SJCRH30 (cell line): ENCODE results near the gene NPIPB9. TPM values are rescaled to one million over a fixed set of nuclear protein-coding genes. Genes with fewer than 3 reads are reported as not detected.
A peak's percentile ranks its signal among the peaks of the same experiment; 100 is the strongest.
"Not testable (repeated sequence)": the region's sequence is repeated elsewhere in the genome, so short reads cannot be mapped to it uniquely, and the experiment has no call there.

Experiments
- DNase-seq, 2 experiments: peaks; one replicate each; pipeline ENCODE4 v3.0.0-alpha.2; 2015 to 2020
- H3K27ac ChIP-seq: fragments of 250-450 bp; sonication (Bioruptor Pico); 2 replicates; pipeline ENCODE4 v1.5.1; 2020; ENCODE audit warnings: mild to moderate bottlenecking, moderate library complexity
- H3K27me3 ChIP-seq: fragments of 250-450 bp; sonication (Bioruptor Pico); 2 replicates; pipeline ENCODE4 v1.5.1; 2020; ENCODE audit warnings: mild to moderate bottlenecking, moderate library complexity
- H3K36me3 ChIP-seq: fragments of 250-450 bp; sonication (Bioruptor Pico); 2 replicates; pipeline ENCODE4 v1.5.1; 2020; ENCODE audit warnings: mild to moderate bottlenecking, moderate library complexity
- H3K4me1 ChIP-seq: fragments of 250-450 bp; sonication (Bioruptor Pico); 2 replicates; pipeline ENCODE4 v1.5.1; 2020; ENCODE audit warnings: mild to moderate bottlenecking, moderate library complexity
- H3K4me3 ChIP-seq: fragments of 250-450 bp; sonication (Bioruptor Pico); 2 replicates; pipeline ENCODE4 v1.5.1; 2020; ENCODE audit warnings: mild to moderate bottlenecking, moderate library complexity
- H3K9me3 ChIP-seq: fragments of 250-450 bp; sonication (Bioruptor Pico); replicated peaks from 2 replicates; pipeline ENCODE4 v1.5.1; 2020; ENCODE audit warnings: mild to moderate bottlenecking, moderate library complexity
- total RNA-seq: library from RNA; depleted of rRNA; stranded (reverse); fragments of >200 nt; shearing (Covaris generic); gene quantifications from 2 replicates; pipeline ENCODE4 v1.2.3, GENCODE V29; 2014; rRNA removed

Gene NPIPB9
- total RNA-seq: 1.1 TPM in 1 of 2 replicates, not detected in the other

DNA sequence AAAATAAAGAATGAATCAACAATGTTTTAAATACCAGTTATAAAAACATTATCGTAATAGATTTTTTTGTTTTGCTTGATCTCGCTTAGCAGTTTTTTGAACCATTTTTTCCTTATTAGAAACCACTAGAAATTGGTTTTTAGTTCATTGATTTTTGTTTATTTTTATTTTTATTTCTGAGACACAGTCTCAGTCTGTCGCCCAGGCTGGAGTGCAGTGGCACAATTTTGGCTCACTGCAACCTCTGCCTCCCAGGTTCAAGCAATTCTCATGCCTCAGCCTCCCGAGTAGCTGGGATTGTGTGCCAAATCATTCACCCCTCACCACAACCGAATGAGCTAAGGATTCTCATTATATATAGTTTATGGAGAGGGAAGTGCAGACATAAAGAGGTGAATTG, at the start of gene NPIPB9:
Gene NPIPB9 (plus strand): TSS at position 301 of the 400 bp plus-strand sequence.
- H3K27ac ChIP-seq, H3K4me3 ChIP-seq, H3K36me3 ChIP-seq, H3K27me3 ChIP-seq, DNase-seq, H3K4me1 ChIP-seq, H3K9me3 ChIP-seq: not testable (repeated sequence)

DNA sequence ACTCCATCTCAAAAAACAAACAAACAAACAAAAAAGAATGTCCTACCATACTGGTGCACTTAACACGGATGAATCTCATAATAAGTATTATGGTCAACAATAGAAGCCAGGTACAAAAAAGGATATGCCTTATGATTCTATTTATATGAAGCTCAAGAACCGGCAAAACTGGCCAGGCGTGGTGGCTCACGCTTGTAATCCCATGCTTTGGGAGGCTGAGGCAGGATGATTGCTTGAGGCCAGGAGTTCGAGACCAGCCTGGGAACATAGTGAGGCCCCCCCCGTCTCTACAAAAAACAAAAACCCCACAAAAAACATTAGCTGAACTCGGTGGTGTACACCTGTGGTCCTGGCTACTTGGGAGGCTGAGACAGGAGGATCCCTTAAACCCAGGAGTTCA, 47.3 kb upstream of the NPIPB9 start:
- not testable (repeated sequence) for H3K4me3 ChIP-seq, DNase-seq, H3K9me3 ChIP-seq

DNA sequence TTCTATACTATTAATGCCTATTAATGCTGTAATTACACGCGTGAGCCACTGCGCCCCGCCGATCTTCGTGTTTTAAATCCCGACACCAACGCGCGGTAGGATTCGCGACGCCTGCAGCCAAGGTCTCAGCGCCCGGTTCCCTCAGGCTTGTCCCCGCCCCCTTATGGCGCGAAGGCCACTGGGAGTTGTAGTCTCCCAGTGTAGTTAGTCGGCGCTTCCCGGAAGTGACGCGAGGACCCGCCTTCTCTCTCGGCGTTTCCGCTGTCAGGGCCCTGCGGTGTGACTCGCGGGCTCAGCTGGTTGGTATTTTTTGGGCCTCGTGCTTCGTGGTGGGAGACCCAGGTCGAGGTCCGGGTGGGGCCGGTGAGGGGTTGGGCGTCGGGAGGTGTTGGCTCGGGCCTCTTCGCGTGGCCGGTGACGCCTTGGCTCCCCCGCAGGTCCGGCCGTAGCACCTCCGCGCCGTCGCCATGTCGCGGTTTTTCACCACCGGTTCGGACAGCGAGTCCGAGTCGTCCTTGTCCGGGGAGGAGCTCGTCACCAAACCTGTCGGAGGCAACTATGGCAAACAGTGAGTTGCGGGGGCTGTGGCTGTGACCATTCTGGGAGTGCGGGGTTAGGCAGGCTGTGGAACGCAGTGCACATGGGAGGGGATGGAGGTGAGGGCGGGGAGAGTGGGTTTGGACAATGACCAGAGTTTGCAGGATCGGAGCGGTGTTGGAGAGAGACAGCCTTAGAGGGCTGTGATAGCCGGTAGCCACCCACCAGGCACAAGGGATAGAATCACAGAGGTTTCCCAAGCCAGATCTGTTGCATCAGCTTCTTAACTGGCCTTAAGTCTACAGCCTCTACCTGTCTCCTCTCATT, 40.1 kb upstream of the NPIPB9 start, which contains the start of gene EIF3C:
Gene EIF3C (plus strand): TSS at position 245 of the 864 bp plus-strand sequence. CDS start 223 bp downstream, at position 468.
- not testable (repeated sequence) for H3K4me1 ChIP-seq, H3K27ac ChIP-seq, H3K27me3 ChIP-seq, DNase-seq, H3K9me3 ChIP-seq, H3K4me3 ChIP-seq, H3K36me3 ChIP-seq

More for the DNA sequence above, 47.3 kb upstream of the NPIPB9 start:
- not testable (repeated sequence) for H3K4me1 ChIP-seq, H3K27me3 ChIP-seq, H3K27ac ChIP-seq, H3K36me3 ChIP-seq

DNA sequence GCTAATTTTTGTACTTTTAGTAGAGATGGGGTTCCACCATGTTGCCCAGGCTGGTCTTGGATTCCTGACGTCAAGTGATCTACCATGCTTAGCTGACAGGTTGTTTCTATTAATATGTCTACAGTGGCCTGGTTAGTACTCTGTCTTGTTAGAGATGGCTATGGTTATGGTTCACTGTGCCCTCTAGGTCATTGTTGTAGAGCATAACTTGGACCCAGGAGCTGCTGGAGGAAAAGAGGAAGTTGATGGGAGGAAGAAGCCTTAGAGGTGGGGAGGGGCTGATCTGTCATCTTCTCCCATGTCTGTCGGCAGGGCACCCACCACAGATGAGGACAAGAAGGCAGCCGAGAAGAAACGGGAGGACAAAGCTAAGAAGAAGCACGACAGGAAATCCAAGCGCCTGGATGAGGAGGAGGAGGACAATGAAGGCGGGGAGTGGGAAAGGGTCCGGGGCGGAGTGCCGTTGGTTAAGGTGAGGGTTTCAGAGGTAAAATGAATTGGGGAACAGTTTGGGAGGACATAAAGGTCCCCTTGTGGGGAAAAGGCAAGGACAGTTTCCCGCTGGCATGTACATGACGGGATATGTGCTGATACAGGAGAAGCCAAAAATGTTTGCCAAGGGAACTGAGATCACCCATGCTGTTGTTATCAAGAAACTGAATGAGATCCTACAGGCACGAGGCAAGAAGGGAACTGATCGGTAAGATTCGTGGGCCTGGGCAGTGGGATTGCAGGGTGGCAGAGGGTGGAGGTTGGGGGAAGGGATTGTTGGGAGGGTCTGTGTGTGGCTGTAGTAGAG, 28.5 kb upstream of the NPIPB9 start:
- DNase-seq, H3K9me3 ChIP-seq, H3K27me3 ChIP-seq, H3K27ac ChIP-seq, H3K4me3 ChIP-seq, H3K36me3 ChIP-seq, H3K4me1 ChIP-seq: not testable (repeated sequence)

DNA sequence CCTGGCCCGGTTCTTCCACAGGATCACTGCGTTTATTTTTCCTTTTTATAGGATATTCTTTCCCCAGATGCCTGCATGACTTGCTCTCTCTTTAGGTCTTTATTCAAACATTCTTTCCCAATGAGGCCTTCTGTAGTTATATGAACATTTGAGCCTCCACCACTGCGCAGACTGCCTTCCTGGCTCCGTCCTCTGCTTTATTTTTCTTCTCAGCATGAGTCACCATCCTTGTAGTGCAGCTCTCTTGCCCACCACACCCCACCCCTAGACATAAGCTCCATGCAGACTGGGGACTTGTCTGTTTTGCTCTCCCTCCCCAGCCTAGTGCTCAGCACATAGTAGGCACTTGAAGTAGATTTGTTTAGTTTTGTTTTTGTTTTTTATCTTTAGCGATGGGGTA, 20.3 kb upstream of the NPIPB9 start:
- DNase-seq, H3K9me3 ChIP-seq, H3K27me3 ChIP-seq, H3K4me1 ChIP-seq, H3K27ac ChIP-seq, H3K36me3 ChIP-seq, H3K4me3 ChIP-seq: not testable (repeated sequence)

DNA sequence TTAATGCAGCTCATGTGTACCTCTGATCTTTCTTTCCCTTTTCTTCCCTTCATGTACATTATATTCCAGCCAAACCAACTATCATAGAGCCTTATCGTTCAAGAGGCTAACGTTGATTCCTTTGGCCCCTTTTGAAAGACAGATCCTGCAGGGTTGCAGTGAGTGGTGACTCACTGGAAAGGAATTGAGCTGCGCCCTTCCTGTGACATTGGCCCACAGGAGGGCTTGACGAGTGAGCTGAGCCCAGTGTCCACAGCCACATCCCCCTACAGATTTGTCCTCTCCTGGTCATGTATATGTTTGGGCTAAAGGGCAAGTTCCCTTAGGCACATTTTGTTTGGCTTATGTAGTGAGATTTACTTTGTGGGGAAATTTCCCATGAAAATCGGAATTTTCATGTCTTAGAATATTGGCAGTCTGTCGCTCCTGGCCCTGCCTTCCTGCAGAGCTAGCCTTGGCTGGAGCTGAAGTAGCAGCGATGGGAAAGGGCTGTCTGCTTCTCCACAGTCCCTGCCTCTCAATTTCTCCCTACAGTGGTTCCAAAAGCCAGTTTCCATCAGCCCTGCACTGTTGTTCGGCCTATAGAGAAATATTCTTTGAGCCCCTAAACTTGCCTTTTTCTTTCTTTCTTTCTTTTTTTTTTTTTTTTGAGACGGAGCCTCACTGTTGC, 19.0 kb upstream of the NPIPB9 start:
- not testable (repeated sequence) for H3K9me3 ChIP-seq, H3K27ac ChIP-seq, H3K4me1 ChIP-seq, H3K36me3 ChIP-seq, DNase-seq, H3K4me3 ChIP-seq, H3K27me3 ChIP-seq

GRCh38 chr16:28739787-28740186, 11.8 kb upstream of the NPIPB9 start:
- not testable (repeated sequence) for H3K4me3 ChIP-seq, H3K4me1 ChIP-seq, H3K27me3 ChIP-seq, DNase-seq, H3K27ac ChIP-seq, H3K36me3 ChIP-seq, H3K9me3 ChIP-seq

DNA sequence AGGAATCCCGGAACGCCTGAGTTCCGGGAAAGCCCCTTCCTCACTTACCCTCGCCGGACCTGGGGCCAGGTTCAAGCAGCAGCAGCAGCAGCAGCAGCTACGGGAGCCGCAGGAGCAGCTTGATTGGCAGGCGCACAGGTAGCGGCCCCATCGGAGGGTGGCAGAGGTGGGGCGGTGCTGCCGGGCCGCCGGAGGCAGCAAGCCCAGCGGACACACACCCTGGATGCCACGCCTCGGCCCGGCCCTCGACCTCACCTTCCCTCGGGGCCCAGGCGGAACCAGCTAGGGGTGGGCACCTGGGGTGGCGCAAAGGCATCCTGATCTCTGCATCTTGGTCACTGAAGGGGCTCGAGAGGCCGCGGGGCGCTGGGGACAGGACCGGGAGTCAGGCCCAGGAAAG, 11.0 kb upstream of the NPIPB9 start:
- H3K27me3 ChIP-seq, H3K27ac ChIP-seq, H3K9me3 ChIP-seq, H3K4me3 ChIP-seq, H3K36me3 ChIP-seq, DNase-seq, H3K4me1 ChIP-seq: not testable (repeated sequence)

GRCh38 chr16:28741295-28741694, 10.3 kb upstream of the NPIPB9 start:
- not testable (repeated sequence) for DNase-seq, H3K4me1 ChIP-seq, H3K4me3 ChIP-seq, H3K9me3 ChIP-seq, H3K36me3 ChIP-seq, H3K27ac ChIP-seq, H3K27me3 ChIP-seq

GRCh38 chr16:28746618-28747350, 4.8 kb upstream of the NPIPB9 start:
- not testable (repeated sequence) for H3K4me1 ChIP-seq, H3K4me3 ChIP-seq, H3K27me3 ChIP-seq, H3K27ac ChIP-seq, H3K9me3 ChIP-seq, DNase-seq, H3K36me3 ChIP-seq

GRCh38 chr16:28749997-28750465, 1.6 kb upstream of the NPIPB9 start:
- H3K36me3 ChIP-seq, H3K9me3 ChIP-seq, H3K4me1 ChIP-seq, H3K27me3 ChIP-seq, H3K27ac ChIP-seq, H3K4me3 ChIP-seq: not testable (repeated sequence)
- peak in 1 of 2 experiments; percentile 20 for DNase-seq

DNA sequence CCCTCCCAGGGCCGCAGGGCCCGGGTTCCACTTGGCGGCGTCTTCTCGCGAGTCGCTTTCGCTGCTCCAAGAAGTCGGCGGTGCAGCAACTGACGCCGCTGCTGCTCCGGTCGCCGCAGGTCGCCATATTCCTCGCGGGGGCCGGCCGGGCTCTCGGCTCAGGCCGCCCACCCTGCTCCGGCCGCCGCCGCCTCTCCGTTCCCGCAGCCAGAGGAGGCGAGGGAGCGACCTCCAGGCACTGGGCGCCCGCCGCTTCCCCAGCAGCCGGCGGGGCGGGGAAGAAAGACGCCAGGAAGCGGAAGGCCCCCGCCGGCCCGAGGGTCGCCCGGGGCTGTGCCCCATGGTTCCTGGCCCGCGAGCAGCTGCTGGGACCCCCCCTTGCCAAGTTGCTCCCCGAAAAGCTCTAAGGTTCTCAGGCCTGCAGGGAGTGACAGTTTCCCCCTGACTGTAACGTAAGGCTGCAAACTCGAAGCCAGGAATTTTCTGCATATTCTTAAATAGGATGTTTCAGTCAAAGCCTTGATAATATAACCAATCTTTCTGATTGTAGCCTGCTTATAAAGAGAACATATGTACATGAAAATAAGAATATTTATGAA, 1.0 kb upstream of the NPIPB9 start:
- H3K27ac ChIP-seq, H3K4me3 ChIP-seq, H3K27me3 ChIP-seq, H3K4me1 ChIP-seq, H3K9me3 ChIP-seq, H3K36me3 ChIP-seq, DNase-seq: not testable (repeated sequence)

DNA sequence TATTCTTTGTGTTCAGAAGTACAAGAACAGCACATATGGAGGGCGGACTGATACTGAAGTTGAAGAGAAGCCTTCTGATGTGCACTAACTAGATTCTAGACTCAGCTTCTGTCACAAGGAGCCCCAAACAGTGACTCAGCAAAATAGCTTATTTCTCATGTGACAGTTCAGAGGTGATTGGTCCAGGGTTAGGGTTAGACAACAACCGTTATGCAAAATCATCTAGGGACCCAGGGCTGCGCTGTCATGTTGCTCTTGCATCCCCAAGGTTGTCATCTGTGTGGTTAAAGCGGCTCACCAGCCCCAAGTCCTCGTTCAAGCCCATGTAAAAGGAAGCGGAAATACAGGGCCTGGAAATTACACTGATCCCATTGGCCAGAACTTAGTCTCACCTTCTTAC, 30.1 kb downstream of the NPIPB9 start:
- not testable (repeated sequence) for H3K27me3 ChIP-seq, H3K9me3 ChIP-seq, H3K27ac ChIP-seq, H3K36me3 ChIP-seq, H3K4me1 ChIP-seq, H3K4me3 ChIP-seq, DNase-seq

DNA sequence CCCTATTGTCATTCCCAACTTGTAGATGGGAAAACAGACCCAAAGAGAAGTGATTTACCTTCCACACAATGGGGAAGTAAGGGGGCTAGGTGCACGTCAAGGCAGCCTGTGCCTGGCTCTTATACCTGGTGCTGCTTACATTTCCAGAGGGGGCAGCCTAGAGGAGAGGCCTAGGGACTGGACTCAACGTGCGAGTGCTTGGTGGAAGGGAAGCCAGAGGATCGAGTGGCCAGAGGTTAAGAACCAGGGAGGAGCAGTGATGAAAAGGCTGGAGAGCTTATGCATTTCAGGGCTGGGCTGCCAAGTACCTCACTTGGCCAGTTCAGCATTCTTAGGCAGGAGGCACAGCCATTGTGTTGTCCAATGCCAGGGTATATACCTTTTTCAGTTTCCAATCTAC, 30.8 kb downstream of the NPIPB9 start:
- H3K9me3 ChIP-seq, H3K4me1 ChIP-seq, H3K27ac ChIP-seq, H3K27me3 ChIP-seq, DNase-seq, H3K4me3 ChIP-seq, H3K36me3 ChIP-seq: not testable (repeated sequence)
